ENCODE results near the gene CFAP97D2. TPM values are rescaled to one million over a fixed set of nuclear protein-coding genes. Genes with fewer than 3 reads are reported as not detected.

CFAP97D2 gene
- polyA plus RNA-seq, 1 donor (not counting 4 experiments of a cell fraction or from before 2014, with no cell fraction given), result not detected

GRCh38 chr13:114235697-114236096 is 56.6 kb downstream of the CFAP97D2 start:
- DNase-seq (ENCODE audit: low read depth, low spot score) (no peak), FAIRE-seq (no peak)
- Histone ChIP-seq H3K4me2 (ENCODE audit: control insufficient read depth, extremely low read depth, insufficient read depth, low read depth, low read length) (peak overlapping the region; percentile 99), H3K27me3 (ENCODE audit: control insufficient read depth, extremely low read depth, insufficient read depth, low read length) (no peaks in the 10 kb centered on the region), H2AFZ (ENCODE audit: control insufficient read depth, low read length) (no peak overlapping the region), H3K4me3 (ENCODE audit: control insufficient read depth in 2 of 3, extremely low read depth in 1 of 3, insufficient read depth in 2 of 3, low read depth in 1 of 3, low read length in 3 of 3) (peak overlapping the region; percentile 79 to 94 (median 86)), H3K27ac (ENCODE audit: control insufficient read depth, insufficient read depth, low read length) (peak overlapping the region; percentile 76), H3K36me3 (ENCODE audit: control insufficient read depth in 2 of 2, extremely low read depth in 1 of 2, insufficient read depth in 2 of 2, low read length in 2 of 2) (peaks cover 10 to 11% of the 10 kb centered on the region in 2 experiments), H3K4me1 (ENCODE audit: control insufficient read depth, extremely low read depth, insufficient read depth, low read length) (peaks cover 5% of the 10 kb centered on the region), H3K9me3 (ENCODE audit: control insufficient read depth, low read depth, low read length) (no peaks in the 10 kb centered on the region), H3K9ac (ENCODE audit: control insufficient read depth, extremely low read depth, insufficient read depth, low read length) (peak overlapping the region; percentile 88), H3K9me1 (ENCODE audit: control insufficient read depth, extremely low read depth, insufficient read depth, low read length) (no peaks in the 10 kb centered on the region), H4K20me1 (ENCODE audit: control insufficient read depth, extremely low read depth, insufficient read depth, low read length) (no peaks in the 10 kb centered on the region), H3K79me2 (ENCODE audit: control insufficient read depth, insufficient read depth, low read length) (peaks cover 21% of the 10 kb centered on the region)
- dilution Hi-C loops (cut with MboI; ENCODE audit: extremely low pct_ligation_motif_present, low sequenced_read_pairs), result no loop called here
- TF ChIP-seq CTCF (optimal IDR thresholded peaks at IDR 0.05 in 1 of 3, IDR thresholded peaks at IDR 0.05 in 1 of 3, conservative IDR thresholded peaks at IDR 0.05 in 1 of 3; ENCODE audit: extremely low read depth in 1 of 3, insufficient read depth in 2 of 3, low read length in 3 of 3) (no peak), EZH2 (IDR thresholded peaks at IDR 0.05; ENCODE audit: low read length) (no peak)

- Histone ChIP-seq H4K20me1 (ENCODE audit: control insufficient read depth, extremely low read depth, insufficient read depth, low read length) (no peaks in the 10 kb centered on the region), H2AFZ (ENCODE audit: control insufficient read depth, low read length) (no peak overlapping the region), H3K9me3 (ENCODE audit: control insufficient read depth, low read depth, low read length) (no peaks in the 10 kb centered on the region), H3K27me3 (ENCODE audit: control insufficient read depth, extremely low read depth, insufficient read depth, low read length) (no peaks in the 10 kb centered on the region), H3K4me1 (ENCODE audit: control insufficient read depth, extremely low read depth, insufficient read depth, low read length) (peaks cover 5% of the 10 kb centered on the region), H3K9ac (ENCODE audit: control insufficient read depth, extremely low read depth, insufficient read depth, low read length) (peak overlapping the region; percentile 88), H3K4me2 (ENCODE audit: control insufficient read depth, extremely low read depth, insufficient read depth, low read depth, low read length) (peak overlapping the region; percentile 99), H3K9me1 (ENCODE audit: control insufficient read depth, extremely low read depth, insufficient read depth, low read length) (no peaks in the 10 kb centered on the region), H3K36me3 (ENCODE audit: control insufficient read depth in 2 of 2, extremely low read depth in 1 of 2, insufficient read depth in 2 of 2, low read length in 2 of 2) (peaks cover 13 to 14% of the 10 kb centered on the region in 2 experiments), H3K27ac (ENCODE audit: control insufficient read depth, insufficient read depth, low read length) (peak overlapping the region; percentile 76), H3K79me2 (ENCODE audit: control insufficient read depth, insufficient read depth, low read length) (peaks cover 25% of the 10 kb centered on the region), H3K4me3 (ENCODE audit: control insufficient read depth in 2 of 3, extremely low read depth in 1 of 3, insufficient read depth in 2 of 3, low read depth in 1 of 3, low read length in 3 of 3) (peak overlapping the region; percentile 79 to 94 (median 86))
- no peak for FAIRE-seq
- no peak for DNase-seq (ENCODE audit: low read depth, low spot score)
- no peak for TF ChIP-seq EZH2 (IDR thresholded peaks at IDR 0.05; ENCODE audit: low read length)
- TF ChIP-seq CTCF (optimal IDR thresholded peaks at IDR 0.05 in 1 of 3, IDR thresholded peaks at IDR 0.05 in 1 of 3, conservative IDR thresholded peaks at IDR 0.05 in 1 of 3; ENCODE audit: extremely low read depth in 1 of 3, insufficient read depth in 2 of 3, low read length in 3 of 3), result no peak
- dilution Hi-C loops (cut with MboI; ENCODE audit: extremely low pct_ligation_motif_present, low sequenced_read_pairs), result no loop called here
Observed at GRCh38 chr13:114236227-114236626, 57.2 kb downstream of the CFAP97D2 start.

Data from keratinocyte (primary cell).